Upper lobe of right lung (tissue), 1 donor: Measurements from ENCODE around the gene TRUB1. TPM values are rescaled to one million over a fixed set of nuclear protein-coding genes. Genes with fewer than 3 reads are reported as not detected.
A peak's percentile ranks its signal among the peaks of the same experiment; 100 is the strongest.

Experiments
- ATAC-seq: fragments of 200-7000 bp; cut with Tn5 transposase; one replicate; pipeline ENCODE4 v1.9.1; 2020; ENCODE audit warnings: mild to moderate bottlenecking, moderate library complexity
- DNase-seq: peaks from one replicate; pipeline ENCODE4 v3.0.0-alpha.2; 2020
- H3K27ac ChIP-seq: fragments of 200-600 bp; one replicate; pipeline ENCODE4 v1.8.0; 2022
- H3K27me3 ChIP-seq: fragments of 200-600 bp; one replicate; pipeline ENCODE4 v1.8.0; 2022; ENCODE audit warnings: mild to moderate bottlenecking
- H3K36me3 ChIP-seq: fragments of 200-600 bp; one replicate; pipeline ENCODE4 v1.8.0; 2022
- H3K4me1 ChIP-seq: fragments of 200-600 bp; one replicate; pipeline ENCODE4 v1.8.0; 2022
- H3K4me3 ChIP-seq: fragments of 200-600 bp; one replicate; pipeline ENCODE4 v1.8.0; 2022; ENCODE audit warnings: mild to moderate bottlenecking
- H3K9me3 ChIP-seq: fragments of 200-600 bp; one replicate; pipeline ENCODE4 v1.8.0; 2022
- CTCF ChIP-seq: fragments of 200-600 bp; IDR thresholded peaks from one replicate; pipeline ENCODE4 v1.8.0; 2022; ENCODE audit warnings: antibody characterized with exemption
- intact Hi-C: fragments of 100-400 bp; cut with DNase I; formaldehyde crosslinking; loops from one replicate; pipeline ENCODE4 v1.11.0; 2022
- total RNA-seq: library from RNA; stranded (reverse); fragmentation: NEBNext Ultra II Directional; extraction: Animal tissue kit (Norgen Biotek cat#: 25700); gene quantifications from one replicate; pipeline ENCODE4 v1.2.1, GENCODE V29; 2021
- donor health status: DM: no; HTN: yes; CAD: no; lungs with severe emphysema.

The TRUB1 gene
- total RNA-seq, 1 donor from 2014 or later, result 11.3 TPM

- TF ChIP-seq CTCF, result no peak
- Histone ChIP-seq H3K4me3 (peak overlapping the region; percentile 94), H3K4me1 (peaks cover 21% of the 10 kb centered on the region), H3K9me3 (no peaks in the 10 kb centered on the region), H3K27ac (no peak overlapping the region), H3K36me3 (peaks cover 20% of the 10 kb centered on the region), H3K27me3 (no peaks in the 10 kb centered on the region)
- no peak for DNase-seq
- intact Hi-C loops, result no loop called here
- ATAC-seq, result no peak
These were observed 830 bp downstream of the TRUB1 start for GRCh38 chr10:114938856-114939193.

- Histone ChIP-seq H3K4me3 (no peak overlapping the region), H3K27me3 (no peaks in the 10 kb centered on the region), H3K27ac (no peak overlapping the region), H3K4me1 (peaks cover 21% of the 10 kb centered on the region), H3K9me3 (no peaks in the 10 kb centered on the region), H3K36me3 (peaks cover 39% of the 10 kb centered on the region)
- no peak for ATAC-seq
- intact Hi-C loops, result no loop called here
- TF ChIP-seq CTCF, result no peak
- no peak for DNase-seq
These were observed 2.7 kb downstream of the TRUB1 start for GRCh38 chr10:114940735-114941134.

- ATAC-seq (no peak), DNase-seq (no peak)
- Histone ChIP-seq H3K4me3 (no peak overlapping the region), H3K27me3 (no peaks in the 10 kb centered on the region), H3K4me1 (peaks cover 21% of the 10 kb centered on the region), H3K36me3 (peaks cover 44% of the 10 kb centered on the region), H3K9me3 (no peaks in the 10 kb centered on the region), H3K27ac (no peak overlapping the region)
- intact Hi-C loops, result no loop called here
- no peak for TF ChIP-seq CTCF
These were observed 5.0 kb downstream of the TRUB1 start for GRCh38 chr10:114943000-114943399.

GRCh38 chr10:114953047-114953446 is 15.1 kb downstream of the TRUB1 start:
- no peak for DNase-seq

GRCh38 chr10:114955984-114956383 is 18.0 kb downstream of the TRUB1 start:
- no peak for TF ChIP-seq CTCF
- no peak overlapping the region for H3K27ac ChIP-seq
- no peak for ATAC-seq
- H3K36me3 ChIP-seq, result peaks cover 4% of the 10 kb centered on the region
- no peaks in the 10 kb centered on the region for H3K4me1 ChIP-seq
- intact Hi-C loops, result no loop called here
- H3K4me3 ChIP-seq, result no peak overlapping the region
- no peaks in the 10 kb centered on the region for H3K9me3 ChIP-seq
- DNase-seq, result no peak
- no peaks in the 10 kb centered on the region for H3K27me3 ChIP-seq

More at GRCh38 chr10:114953047-114953446, 15.1 kb downstream of the TRUB1 start:
- TF ChIP-seq CTCF, result no peak
- no peak for ATAC-seq
- Histone ChIP-seq H3K27me3 (no peaks in the 10 kb centered on the region), H3K4me1 (no peaks in the 10 kb centered on the region), H3K4me3 (no peak overlapping the region), H3K27ac (no peak overlapping the region), H3K9me3 (no peaks in the 10 kb centered on the region), H3K36me3 (peaks cover 4% of the 10 kb centered on the region)
- intact Hi-C loops, result no loop called here

GRCh38 chr10:114956466-114956865 is 18.5 kb downstream of the TRUB1 start:
- Histone ChIP-seq H3K4me1 (no peaks in the 10 kb centered on the region), H3K9me3 (no peaks in the 10 kb centered on the region)
- TF ChIP-seq CTCF, result no peak

More at GRCh38 chr10:114956466-114956865, 18.5 kb downstream of the TRUB1 start:
- Histone ChIP-seq H3K4me3 (no peak overlapping the region), H3K36me3 (peaks cover 4% of the 10 kb centered on the region), H3K27ac (no peak overlapping the region), H3K27me3 (no peaks in the 10 kb centered on the region)
- no peak for DNase-seq
- intact Hi-C loops, result no loop called here
- ATAC-seq, result no peak
